Skin epidermis (tissue), 12 donors: ENCODE results near the gene RABGAP1L.

Experiments
- H3K27ac ChIP-seq, 21 experiments: fragments of 200-600 bp; sonication (generic) in 11 of 21; one replicate each; pipeline ENCODE4 v1.5.0; 2020; ENCODE audit warnings: mild to moderate bottlenecking in 3 of 21, inconsistent platforms in 2 of 21, moderate library complexity in 2 of 21
- H3K4me3 ChIP-seq, 7 experiments: fragments of 200-600 bp; sonication (generic) in 2 of 7; one replicate each; pipeline ENCODE4 v1.5.0; 2020; ENCODE audit warnings: inconsistent platforms in 2 of 7, mild to moderate bottlenecking in 2 of 7, moderate library complexity in 1 of 7

Gene RABGAP1L

GRCh38 chr1:174761901-174762585 lies 602.7 kb downstream of the RABGAP1L start:
- Histone ChIP-seq H3K4me3 (no peak overlapping the region), H3K27ac (no peak overlapping the region)

GRCh38 chr1:174764191-174764590 lies 604.9 kb downstream of the RABGAP1L start:
- no peak overlapping the region for H3K4me3 ChIP-seq
- H3K27ac ChIP-seq = no peak overlapping the region

GRCh38 chr1:174766727-174767126 lies 607.4 kb downstream of the RABGAP1L start:
- H3K4me3 ChIP-seq = no peak overlapping the region
- no peak overlapping the region for H3K27ac ChIP-seq

GRCh38 chr1:174768516-174768915 lies 609.2 kb downstream of the RABGAP1L start:
- H3K27ac ChIP-seq = no peak overlapping the region
- H3K4me3 ChIP-seq = no peak overlapping the region

GRCh38 chr1:174768949-174769348 lies 609.6 kb downstream of the RABGAP1L start:
- Histone ChIP-seq H3K27ac (no peak overlapping the region), H3K4me3 (no peak overlapping the region)

GRCh38 chr1:174769961-174770549 lies 610.7 kb downstream of the RABGAP1L start:
- Histone ChIP-seq H3K4me3 (no peak overlapping the region), H3K27ac (no peak overlapping the region)

DNA sequence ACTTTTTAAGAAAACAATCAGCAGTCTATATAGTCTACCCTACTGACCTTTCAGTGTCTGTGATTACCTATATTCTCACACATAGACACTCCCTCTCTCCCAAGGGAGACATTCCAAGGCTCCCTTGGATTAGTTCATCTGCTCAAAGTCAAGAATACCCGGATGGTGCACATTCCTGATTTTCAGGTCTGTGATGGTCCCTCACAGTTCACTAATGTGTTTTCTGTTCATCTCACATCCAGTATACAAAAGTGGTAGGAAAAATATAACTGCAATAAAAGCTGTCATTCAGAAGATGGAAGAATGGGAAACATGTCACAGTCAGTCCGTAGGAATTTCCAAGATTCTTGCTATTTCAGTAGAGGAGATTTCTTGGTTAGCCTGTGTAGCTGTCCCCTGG lies 616.3 kb downstream of the RABGAP1L start:
- Histone ChIP-seq H3K4me3 (no peak overlapping the region), H3K27ac (no peak overlapping the region)

GRCh38 chr1:174777262-174777661 lies 617.9 kb downstream of the RABGAP1L start:
- no peak overlapping the region for H3K4me3 ChIP-seq
- no peak overlapping the region for H3K27ac ChIP-seq

GRCh38 chr1:174785510-174785909 lies 626.2 kb downstream of the RABGAP1L start:
- Histone ChIP-seq H3K4me3 (no peak overlapping the region), H3K27ac (no peak overlapping the region)

GRCh38 chr1:174786358-174786757 lies 627.0 kb downstream of the RABGAP1L start:
- Histone ChIP-seq H3K4me3 (no peak overlapping the region), H3K27ac (no peak overlapping the region)

- Histone ChIP-seq H3K27ac (no peak overlapping the region), H3K4me3 (no peak overlapping the region)
These were observed 627.4 kb downstream of the RABGAP1L start for GRCh38 chr1:174786760-174787159.

- Histone ChIP-seq H3K27ac (no peak overlapping the region), H3K4me3 (no peak overlapping the region)
These were observed 629.7 kb downstream of the RABGAP1L start for GRCh38 chr1:174788981-174789380.

GRCh38 chr1:174789399-174789798 lies 630.1 kb downstream of the RABGAP1L start:
- Histone ChIP-seq H3K27ac (no peak overlapping the region), H3K4me3 (no peak overlapping the region)

DNA sequence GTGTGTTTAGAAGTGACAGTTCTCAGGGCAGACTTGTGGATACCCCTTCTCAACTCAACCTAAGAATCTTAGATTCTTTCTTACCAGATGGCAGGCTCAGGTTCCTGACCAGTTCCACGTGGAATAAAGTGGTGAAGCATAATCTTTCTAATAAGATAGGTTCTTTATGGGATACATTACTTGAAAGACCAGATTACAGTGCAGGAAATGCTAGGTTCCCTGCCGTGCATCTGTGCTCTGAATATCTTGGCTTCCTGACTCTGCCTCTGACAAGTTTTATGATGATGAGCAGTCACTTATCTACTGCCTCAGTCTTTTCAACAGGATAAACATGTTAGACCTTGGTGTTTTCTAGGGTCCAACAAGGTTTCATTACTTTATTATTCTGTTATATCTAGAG lies 632.5 kb downstream of the RABGAP1L start:
- no peak overlapping the region for H3K4me3 ChIP-seq
- no peak overlapping the region for H3K27ac ChIP-seq

DNA sequence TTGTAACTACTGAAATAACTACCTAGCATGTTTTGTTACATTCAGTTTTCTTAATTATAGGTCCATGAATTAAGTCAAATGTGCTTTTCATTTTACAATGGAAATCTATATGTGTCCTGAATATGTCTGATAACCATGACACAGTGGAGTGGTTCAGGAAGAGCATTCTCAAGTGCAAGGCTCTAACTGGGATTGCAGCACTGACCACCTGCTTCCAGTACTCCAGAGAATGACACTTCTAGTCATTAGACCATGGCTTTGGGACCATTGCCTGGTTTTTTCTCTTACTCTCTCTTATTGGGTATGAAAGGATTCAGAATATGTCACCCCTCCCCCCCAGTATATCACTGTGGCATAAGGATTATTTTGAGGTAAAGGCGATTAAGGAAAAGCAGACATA lies 635.5 kb downstream of the RABGAP1L start:
- H3K27ac ChIP-seq = no peak overlapping the region
- H3K4me3 ChIP-seq = no peak overlapping the region

DNA sequence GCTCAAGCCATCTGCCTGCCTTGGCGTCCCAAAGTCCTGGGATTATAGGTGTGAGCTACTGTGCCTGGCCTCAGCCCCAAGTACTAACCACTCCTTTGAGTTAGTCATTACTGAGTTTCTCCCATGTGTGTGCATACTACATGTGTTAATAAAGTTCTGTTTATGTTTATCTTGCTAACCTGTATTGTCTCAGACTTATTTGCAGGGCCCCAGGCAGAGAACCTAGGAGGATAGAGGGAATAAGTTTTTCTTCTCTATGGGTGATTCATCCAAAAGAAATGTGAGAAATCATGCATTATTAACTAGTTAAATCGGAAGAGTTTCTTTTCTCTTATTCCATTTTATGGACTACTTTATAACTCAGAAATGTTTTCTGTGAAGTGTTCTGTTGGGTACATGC lies 636.5 kb downstream of the RABGAP1L start:
- Histone ChIP-seq H3K4me3 (no peak overlapping the region), H3K27ac (no peak overlapping the region)

DNA sequence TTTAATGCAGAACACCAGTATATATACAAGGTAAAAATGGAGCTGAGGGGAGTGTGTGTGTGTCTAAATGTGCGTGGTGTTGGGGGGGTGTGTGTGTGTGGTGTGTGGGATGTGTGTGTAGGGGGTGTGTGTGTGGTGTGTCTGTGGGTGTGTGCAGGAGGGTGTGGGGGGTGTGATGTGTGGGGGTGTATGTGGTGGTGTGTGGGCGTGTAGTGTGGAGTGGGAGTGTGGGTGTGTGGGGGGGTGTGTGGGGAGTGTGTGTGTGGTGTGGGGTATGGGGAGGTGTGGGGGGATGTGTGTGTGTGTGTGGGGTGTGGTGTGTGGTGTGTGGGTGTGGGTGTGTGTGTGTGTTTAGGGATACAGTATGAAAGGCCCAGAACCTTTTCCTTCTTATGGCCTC lies 638.1 kb downstream of the RABGAP1L start:
- H3K4me3 ChIP-seq = no peak overlapping the region
- no peak overlapping the region for H3K27ac ChIP-seq

GRCh38 chr1:174799136-174799479 lies 639.8 kb downstream of the RABGAP1L start:
- Histone ChIP-seq H3K4me3 (peak overlapping the region in 5 of 7 experiments; percentile 33 to 50 (median 44)), H3K27ac (peak overlapping the region in 18 of 21 experiments; percentile 25 to 87 (median 72))

GRCh38 chr1:174800216-174800851 lies 641.0 kb downstream of the RABGAP1L start:
- H3K27ac ChIP-seq = peak overlapping the region in 18 of 21 experiments; percentile 40 to 87 (median 73)
- peak overlapping the region; percentile 33 to 50 (median 44) for H3K4me3 ChIP-seq

DNA sequence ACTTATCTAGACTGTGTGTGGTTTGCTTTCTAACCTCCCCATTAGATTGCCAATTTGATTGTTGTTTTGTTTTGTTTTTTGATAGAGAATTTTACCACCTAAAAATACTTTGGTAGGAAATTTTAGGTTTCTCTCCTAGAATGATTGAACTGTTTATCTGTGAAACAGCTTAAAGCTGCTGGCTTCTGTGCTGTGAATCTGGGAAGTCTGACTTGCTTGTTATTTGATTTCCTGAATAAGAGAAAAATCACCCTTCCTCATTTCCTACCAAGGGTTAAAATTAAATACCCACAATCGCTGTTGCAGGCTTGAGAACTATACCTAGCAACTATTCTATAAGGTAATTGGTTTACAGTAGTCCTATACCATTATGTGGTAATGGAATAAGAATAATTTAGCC lies 641.6 kb downstream of the RABGAP1L start:
- peak overlapping the region in 4 of 21 experiments; percentile 72 to 87 (median 80) for H3K27ac ChIP-seq
- H3K4me3 ChIP-seq = peak overlapping the region in 4 of 7 experiments; percentile 39 to 50 (median 47)

DNA sequence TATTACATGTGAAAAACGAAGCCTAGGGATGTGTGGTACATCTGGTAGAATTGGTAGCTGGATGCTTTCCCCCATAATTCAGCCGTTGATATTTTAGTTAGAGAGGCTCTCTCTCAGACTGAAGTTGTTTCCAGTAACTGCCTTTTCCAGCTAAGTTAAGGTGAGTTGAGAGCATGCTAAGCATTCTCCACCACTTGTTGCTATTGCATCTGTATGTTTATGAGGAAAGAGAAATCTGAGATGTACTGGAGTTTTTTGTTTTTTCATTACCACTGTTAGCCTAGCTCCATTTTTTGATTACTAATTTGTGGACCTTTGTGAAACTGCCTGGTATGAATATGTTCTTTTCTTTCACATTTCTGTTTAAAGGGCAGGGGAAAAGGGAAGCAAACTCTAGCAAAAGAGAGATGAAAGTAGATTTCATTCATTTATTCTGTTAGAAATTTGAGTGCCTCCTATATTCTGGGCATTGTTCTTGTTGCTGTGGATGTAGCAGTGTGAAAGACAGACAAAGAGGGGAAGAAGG lies 650.5 kb downstream of the RABGAP1L start:
- no peak overlapping the region for H3K4me3 ChIP-seq
- H3K27ac ChIP-seq = no peak overlapping the region
